ENCODE data around the gene UBN2.

- TF ChIP-seq POLR2A (IDR thresholded peaks at IDR 0.05) (no peak), CTCF (IDR thresholded peaks at IDR 0.05 in 8 of 11, conservative IDR thresholded peaks at IDR 0.05 in 3 of 11) (no peak)
Observed at GRCh38 chr7:139192014-139192706, 38.9 kb upstream of the UBN2 start.

Data from spleen (tissue), 7 donors.